Gastroesophageal sphincter (tissue), 3 donors: ENCODE results near the gene GOLGA7B.

Source experiments
- EP300 ChIP-seq: sonication (generic); formaldehyde crosslinking; IDR thresholded peaks from one replicate; pipeline ENCODE4 v1.6.1; 2017; ENCODE audit warnings: antibody characterized with exemption, mild to moderate bottlenecking
- TF ChIP-seq, protein P1 (sequence below), 4 experiments: fragments of 200-600 bp in 2 of 4; fragments of 450-650 bp in 2 of 4; sonication (generic) in 1 of 4; IDR thresholded peaks; one replicate each; pipeline ENCODE4 v1.5.1; 2017 to 2019; ENCODE audit warnings: antibody characterized with exemption in 4 of 4, mild to moderate bottlenecking in 2 of 4, moderate library complexity in 2 of 4

DNA sequence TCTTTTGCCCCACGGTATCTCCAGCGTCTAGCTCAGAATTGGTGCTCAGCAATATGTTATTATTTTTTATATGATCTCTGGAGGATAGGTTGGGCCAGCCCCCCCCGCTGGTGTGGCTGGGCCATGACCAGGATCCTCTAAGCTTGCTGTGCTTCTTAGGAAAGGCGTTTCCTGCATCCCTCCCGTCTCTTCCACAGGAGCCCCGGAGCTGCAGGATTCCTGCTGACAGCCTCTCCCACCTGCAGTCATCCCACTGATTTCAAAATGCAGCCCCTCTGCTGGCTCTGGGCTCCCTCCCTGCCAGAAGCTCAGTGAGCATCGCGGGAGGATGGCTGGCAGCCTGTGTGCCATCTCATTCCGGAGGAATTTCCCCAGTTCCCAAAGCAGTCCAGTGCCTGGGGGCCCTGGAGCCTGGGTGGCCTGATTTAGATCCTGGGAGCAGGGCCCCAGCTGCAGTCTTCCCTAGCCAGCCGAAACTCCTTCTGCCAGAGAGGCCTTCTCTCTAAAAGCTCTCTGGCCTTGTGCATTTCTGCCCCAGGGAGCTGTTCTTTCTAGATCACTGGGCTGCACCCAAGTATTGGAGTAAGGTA, 21.8 kb upstream of the GOLGA7B start:
- no peak for TF ChIP-seq EP300
- TF ChIP-seq, protein P1, sequence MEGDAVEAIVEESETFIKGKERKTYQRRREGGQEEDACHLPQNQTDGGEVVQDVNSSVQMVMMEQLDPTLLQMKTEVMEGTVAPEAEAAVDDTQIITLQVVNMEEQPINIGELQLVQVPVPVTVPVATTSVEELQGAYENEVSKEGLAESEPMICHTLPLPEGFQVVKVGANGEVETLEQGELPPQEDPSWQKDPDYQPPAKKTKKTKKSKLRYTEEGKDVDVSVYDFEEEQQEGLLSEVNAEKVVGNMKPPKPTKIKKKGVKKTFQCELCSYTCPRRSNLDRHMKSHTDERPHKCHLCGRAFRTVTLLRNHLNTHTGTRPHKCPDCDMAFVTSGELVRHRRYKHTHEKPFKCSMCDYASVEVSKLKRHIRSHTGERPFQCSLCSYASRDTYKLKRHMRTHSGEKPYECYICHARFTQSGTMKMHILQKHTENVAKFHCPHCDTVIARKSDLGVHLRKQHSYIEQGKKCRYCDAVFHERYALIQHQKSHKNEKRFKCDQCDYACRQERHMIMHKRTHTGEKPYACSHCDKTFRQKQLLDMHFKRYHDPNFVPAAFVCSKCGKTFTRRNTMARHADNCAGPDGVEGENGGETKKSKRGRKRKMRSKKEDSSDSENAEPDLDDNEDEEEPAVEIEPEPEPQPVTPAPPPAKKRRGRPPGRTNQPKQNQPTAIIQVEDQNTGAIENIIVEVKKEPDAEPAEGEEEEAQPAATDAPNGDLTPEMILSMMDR (IDR thresholded peaks at IDR 0.05) = no peak
